ENCODE data around the gene PPP1R16B.

GRCh38 chr20:38759106-38759505 lies 46.4 kb upstream of the PPP1R16B start:
- TF ChIP-seq CTCF (IDR thresholded peaks at IDR 0.05; ENCODE audit: insufficient read depth, low read length, poor library complexity, severe bottlenecking): no peak
- no peak for TF ChIP-seq EZH2phosphoT487 (conservative IDR thresholded peaks at IDR 0.05; ENCODE audit: low read length)

Data from SU-DHL-6 (cell line).